NB4 (cell line): Measurements from ENCODE around the gene SLC22A17.

Source experiments
- CTCF ChIP-seq: IDR thresholded peaks from one replicate; pipeline ENCODE4 v1.5.1; 2012; ENCODE audit warnings: low read depth, low read length
- MAX ChIP-seq: IDR thresholded peaks from 2 replicates; pipeline ENCODE4 v1.6.1; 2011; ENCODE audit warnings: low read depth, low read length
- POLR2A ChIP-seq: IDR thresholded peaks from 2 replicates; pipeline ENCODE4 v1.6.1; 2011; ENCODE audit warnings: mild to moderate bottlenecking; ENCODE audit not compliant: insufficient read length; ENCODE audit errors: extremely low read depth

- no peak for TF ChIP-seq POLR2A
- TF ChIP-seq CTCF = no peak
- TF ChIP-seq MAX = no peak
Observed at GRCh38 chr14:23366426-23366921, 13.8 kb upstream of the SLC22A17 start.
